LNCaP clone FGC (cell line): ENCODE measurements around the gene ZNF566.

Experiments used
- DNase-seq: peaks from one replicate; pipeline ENCODE4 v3.0.0-alpha.2; 2011; ENCODE audit warnings: low read depth
- H3K4me3 ChIP-seq: 2 replicates; pipeline ENCODE4 v1.5.1; 2011; ENCODE audit warnings: mild to moderate bottlenecking, low read depth, low read length, control low read depth
- CTCF ChIP-seq: IDR thresholded peaks from 2 replicates; pipeline ENCODE4 v1.5.1; 2012; ENCODE audit warnings: mild to moderate bottlenecking; ENCODE audit not compliant: control insufficient read depth, insufficient read depth; ENCODE audit errors: extremely low read depth

Gene ZNF566

GRCh38 chr19:36418287-36419001 lies 70.9 kb downstream of the ZNF566 start, which contains the start of gene ZFP82:
Gene ZFP82 (minus strand): TSS chr19:36418644. CDS start chr19:36409789, 8,855 bp downstream.
- H3K4me3 ChIP-seq = peak within 1 kb of the TSS; percentile 82
- DNase-seq = no peak
- 0 out of 2 replicates have a peak, but pooled peaks have one; percentile 1 for TF ChIP-seq CTCF

GRCh38 chr19:36417752-36418286 lies 71.5 kb downstream of the ZNF566 start:
- TF ChIP-seq CTCF = no peak
- H3K4me3 ChIP-seq = peak overlapping the region; percentile 82
- no peak for DNase-seq

- no peak for TF ChIP-seq CTCF
- DNase-seq = no peak
- H3K4me3 ChIP-seq = no peak overlapping the region
Observed at GRCh38 chr19:36409841-36410240, 79.5 kb downstream of the ZNF566 start.

GRCh38 chr19:36408101-36408500 lies 81.3 kb downstream of the ZNF566 start:
- DNase-seq = no peak
- TF ChIP-seq CTCF = no peak
- H3K4me3 ChIP-seq = no peak overlapping the region

GRCh38 chr19:36404498-36404897 lies 84.9 kb downstream of the ZNF566 start:
- no peak overlapping the region for H3K4me3 ChIP-seq
- no peak for TF ChIP-seq CTCF
- DNase-seq = no peak

- no peak for TF ChIP-seq CTCF
- no peak for DNase-seq
- H3K4me3 ChIP-seq = no peak overlapping the region
Observed at GRCh38 chr19:36401475-36401874, 87.9 kb downstream of the ZNF566 start.
